ENCODE results near the gene PTAR1.

- no peak for TF ChIP-seq CTCF (IDR thresholded peaks at IDR 0.05)
- no peak for TF ChIP-seq EP300 (IDR thresholded peaks at IDR 0.05)
Measured at GRCh38 chr9:69801989-69802388, 42.2 kb upstream of the PTAR1 start.

Data from upper lobe of left lung (tissue), 4 donors.